GM21529 (cell line): Measurements from ENCODE around the gene STXBP5.
A peak's percentile ranks its signal among the peaks of the same experiment; 100 is the strongest.

Experiments used
- ATAC-seq: cut with Tn5 transposase; IDR thresholded peaks from one replicate; pipeline ENCODE4 v1.9.1; 2021; ENCODE audit not compliant: unreplicated experiment

STXBP5 gene

GRCh38 chr6:147204060-147204785 lies at the start of gene STXBP5:
Gene STXBP5, plus strand, starts transcription at chr6:147204417. Its CDS starts 116 bp downstream, at chr6:147204533.
- peak; percentile 31 for ATAC-seq

GRCh38 chr6:147154454-147154853 lies 49.8 kb upstream of the STXBP5 start:
- ATAC-seq = no peak

- no peak for ATAC-seq
Observed at GRCh38 chr6:147156218-147156617, 48.0 kb upstream of the STXBP5 start.

GRCh38 chr6:147156799-147157382 lies 47.3 kb upstream of the STXBP5 start:
- no peak for ATAC-seq

GRCh38 chr6:147157930-147158329 lies 46.3 kb upstream of the STXBP5 start:
- no peak for ATAC-seq

GRCh38 chr6:147158881-147159280 lies 45.3 kb upstream of the STXBP5 start:
- no peak for ATAC-seq

- ATAC-seq = no peak
Observed at GRCh38 chr6:147159536-147160374, 44.5 kb upstream of the STXBP5 start.

GRCh38 chr6:147160593-147160992 lies 43.6 kb upstream of the STXBP5 start:
- ATAC-seq = no peak

GRCh38 chr6:147161253-147161973 lies 42.8 kb upstream of the STXBP5 start:
- no peak for ATAC-seq

- no peak for ATAC-seq
Observed at GRCh38 chr6:147161974-147162495, 42.2 kb upstream of the STXBP5 start.

- ATAC-seq = no peak
Observed at GRCh38 chr6:147164761-147165160, 39.5 kb upstream of the STXBP5 start.

- ATAC-seq = no peak
Observed at GRCh38 chr6:147166360-147166944, 37.8 kb upstream of the STXBP5 start.

GRCh38 chr6:147166992-147167391 lies 37.2 kb upstream of the STXBP5 start:
- no peak for ATAC-seq

- no peak for ATAC-seq
Observed at GRCh38 chr6:147167576-147168461, 36.4 kb upstream of the STXBP5 start.

- no peak for ATAC-seq
Observed at GRCh38 chr6:147169529-147169928, 34.7 kb upstream of the STXBP5 start.

- ATAC-seq = no peak
Observed at GRCh38 chr6:147170269-147170668, 33.9 kb upstream of the STXBP5 start.

GRCh38 chr6:147173140-147173539 lies 31.1 kb upstream of the STXBP5 start:
- no peak for ATAC-seq

GRCh38 chr6:147173675-147174308 lies 30.4 kb upstream of the STXBP5 start:
- ATAC-seq = no peak

- ATAC-seq = no peak
Observed at GRCh38 chr6:147176795-147177194, 27.4 kb upstream of the STXBP5 start.
